KOPT-K1 (cell line): ENCODE measurements around the gene PRMT7.

Experiments used
- H3K27ac ChIP-seq: fragments of 200-600 bp; sonication (generic); 2 replicates; pipeline ENCODE4 v1.5.1; 2016; ENCODE audit warnings: antibody characterized with exemption, mild to moderate bottlenecking, low read depth, low read length; ENCODE audit not compliant: poor library complexity, severe bottlenecking
- H3K36me3 ChIP-seq: fragments of 200-600 bp; sonication (generic); 2 replicates; pipeline ENCODE4 v1.5.1; 2017; ENCODE audit warnings: antibody characterized with exemption, mild to moderate bottlenecking, low read length, moderate library complexity; ENCODE audit not compliant: insufficient read depth
- H3K9me3 ChIP-seq: fragments of 200-600 bp; sonication (generic); 2 replicates; pipeline ENCODE4 v1.5.1; 2017; ENCODE audit warnings: antibody characterized with exemption, low read length, mild to moderate bottlenecking; ENCODE audit not compliant: insufficient read depth, poor library complexity, severe bottlenecking

The PRMT7 gene

DNA sequence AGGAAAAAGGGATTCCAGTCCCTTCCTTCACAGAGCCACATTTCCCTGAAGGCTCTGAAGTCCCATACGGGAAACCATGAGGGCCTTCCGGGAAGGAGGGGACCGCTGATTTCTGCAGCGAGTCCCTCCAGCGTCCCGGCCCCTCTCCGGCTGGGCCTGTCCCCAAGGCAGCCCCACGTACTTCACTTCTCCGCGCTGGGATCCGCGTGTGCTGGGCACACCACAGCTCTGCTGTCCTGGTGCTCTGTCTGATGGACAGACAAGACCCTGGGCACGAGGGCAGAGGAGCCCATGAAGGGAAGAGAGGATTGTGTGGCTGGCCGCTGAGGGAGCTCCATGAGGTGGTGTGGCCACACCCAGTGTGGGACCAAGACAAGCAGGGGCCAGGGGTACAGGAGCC is 57.1 kb downstream of the PRMT7 start:
- no peak overlapping the region for H3K27ac ChIP-seq
- H3K36me3 ChIP-seq, result no peaks in the 10 kb centered on the region
- no peaks in the 10 kb centered on the region for H3K9me3 ChIP-seq

DNA sequence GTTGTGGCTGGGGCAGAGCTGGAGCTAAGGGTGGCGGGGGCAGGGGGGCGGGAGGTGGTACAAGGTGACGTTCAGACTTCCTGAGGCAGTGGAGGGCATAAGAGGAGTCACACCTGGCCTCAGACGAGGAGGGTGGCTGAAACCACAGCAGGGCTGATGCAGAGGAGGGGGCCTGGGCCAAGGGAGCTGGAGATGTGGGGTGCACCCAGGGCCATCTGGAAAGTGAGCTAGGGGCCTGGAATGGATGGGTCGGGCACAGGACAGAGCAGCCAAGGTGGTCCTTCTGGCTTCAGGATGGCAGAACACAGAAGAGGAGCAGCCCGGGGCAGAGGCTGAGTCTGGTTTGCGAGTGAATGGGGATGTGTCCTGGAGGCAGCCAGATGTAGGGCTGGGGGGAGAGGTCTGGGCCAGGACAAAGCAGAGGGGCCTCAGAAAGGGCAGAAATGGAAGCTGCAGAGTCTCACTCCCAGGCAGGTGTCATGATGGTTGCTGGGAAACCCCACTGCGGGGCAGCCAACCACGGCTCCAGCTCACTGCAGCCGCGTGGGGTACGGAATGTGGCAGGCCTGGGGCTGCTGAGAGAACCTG is 57.6 kb downstream of the PRMT7 start:
- Histone ChIP-seq H3K9me3 (no peaks in the 10 kb centered on the region), H3K36me3 (no peaks in the 10 kb centered on the region), H3K27ac (no peak overlapping the region)

DNA sequence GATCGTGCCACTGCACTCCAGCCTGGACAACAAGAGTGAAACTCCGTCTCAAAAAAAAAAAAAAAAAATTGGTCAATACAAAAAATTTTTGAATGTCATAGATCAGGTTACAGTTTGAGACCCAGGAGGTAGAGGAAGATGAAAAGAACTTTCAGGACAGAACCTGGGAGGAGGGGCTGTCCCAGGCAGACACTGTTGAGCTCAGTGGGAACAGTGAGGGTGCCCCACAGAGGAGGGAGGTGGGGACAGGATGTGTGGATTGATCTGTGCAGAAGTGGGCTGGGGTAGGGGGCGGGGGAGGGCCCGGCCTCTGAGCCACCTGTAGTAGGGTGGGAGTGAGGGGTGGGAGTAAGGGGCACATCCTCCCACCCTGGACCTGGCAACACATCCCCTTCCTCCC is 58.3 kb downstream of the PRMT7 start:
- H3K9me3 ChIP-seq, result no peaks in the 10 kb centered on the region
- no peaks in the 10 kb centered on the region for H3K36me3 ChIP-seq
- H3K27ac ChIP-seq, result no peak overlapping the region

DNA sequence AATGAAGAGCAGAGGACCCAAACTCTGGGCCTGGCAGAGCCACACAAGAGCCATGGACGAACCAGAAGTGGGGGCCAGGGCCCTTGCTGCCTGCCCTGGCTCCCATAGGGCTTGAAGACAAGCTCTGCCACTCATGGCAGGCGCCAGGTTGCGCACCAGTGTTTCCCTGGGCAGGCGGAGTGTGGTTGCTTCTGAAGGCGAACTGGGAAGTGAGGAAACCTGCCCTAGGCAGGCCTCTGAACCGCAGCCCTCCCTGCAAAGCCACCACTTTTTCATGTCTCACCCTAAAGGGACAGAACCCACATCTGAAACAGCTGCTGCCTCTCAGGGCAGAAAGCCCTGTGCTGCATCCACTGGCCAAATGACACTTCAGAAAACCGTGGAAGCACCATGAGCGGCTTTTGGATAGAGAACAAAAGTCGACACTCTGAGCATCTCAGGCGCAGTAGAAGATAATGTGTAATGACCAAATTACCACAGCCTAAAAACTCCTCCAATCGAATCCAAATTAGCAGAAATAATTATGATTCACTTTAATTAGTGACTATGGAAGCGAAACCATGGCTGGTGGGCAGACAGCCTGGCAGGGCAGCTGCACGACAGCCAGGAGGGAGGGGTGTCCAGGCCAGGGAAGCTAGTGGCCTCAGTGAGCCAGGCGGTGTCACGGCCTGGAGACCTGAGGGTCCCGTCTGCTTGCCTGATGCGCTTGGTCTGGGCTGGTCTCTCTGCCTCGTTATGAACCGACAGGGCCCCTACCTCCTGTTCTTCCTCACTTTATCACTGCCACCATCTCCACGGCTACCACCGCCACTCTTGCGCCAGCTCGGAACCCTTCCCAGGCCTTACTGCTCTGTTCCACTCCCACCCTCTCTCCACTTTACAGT is 59.1 kb downstream of the PRMT7 start:
- Histone ChIP-seq H3K9me3 (no peaks in the 10 kb centered on the region), H3K36me3 (no peaks in the 10 kb centered on the region), H3K27ac (no peak overlapping the region)

DNA sequence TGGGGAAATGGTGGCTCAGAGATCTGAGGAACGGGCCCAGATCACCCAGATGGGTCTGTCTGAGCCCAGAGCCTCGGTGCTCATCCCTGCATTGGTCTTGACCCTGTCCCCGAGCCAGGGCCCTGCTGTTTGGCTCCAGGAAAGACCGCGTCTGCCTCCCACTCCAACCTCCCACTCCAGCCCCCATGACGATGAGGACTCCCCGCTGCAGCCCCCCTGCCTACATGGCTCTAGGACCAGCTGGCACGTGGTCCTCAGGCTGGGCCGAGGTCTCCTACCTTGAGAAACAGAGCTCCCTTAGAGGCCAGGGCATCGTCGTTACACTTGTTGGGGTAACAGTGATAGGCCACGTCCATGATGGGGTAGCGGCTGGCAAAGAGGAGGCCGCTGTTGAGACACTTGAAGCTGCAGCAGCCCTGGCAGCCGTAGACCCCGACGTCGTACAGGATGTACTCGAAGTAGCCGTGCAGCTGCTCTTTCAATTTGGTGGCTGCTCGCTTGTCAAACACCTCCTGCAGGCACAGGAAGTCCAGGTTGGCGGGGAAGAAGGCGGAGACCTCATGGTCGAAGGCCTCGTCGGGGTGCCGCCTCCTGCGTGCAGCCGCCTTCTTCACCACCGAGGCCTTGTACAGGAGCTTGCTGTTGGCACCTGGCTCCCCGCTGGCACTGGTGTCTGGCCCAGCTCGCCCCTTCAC is 59.9 kb downstream of the PRMT7 start:
- Histone ChIP-seq H3K9me3 (no peaks in the 10 kb centered on the region), H3K27ac (no peak overlapping the region), H3K36me3 (no peaks in the 10 kb centered on the region)

DNA sequence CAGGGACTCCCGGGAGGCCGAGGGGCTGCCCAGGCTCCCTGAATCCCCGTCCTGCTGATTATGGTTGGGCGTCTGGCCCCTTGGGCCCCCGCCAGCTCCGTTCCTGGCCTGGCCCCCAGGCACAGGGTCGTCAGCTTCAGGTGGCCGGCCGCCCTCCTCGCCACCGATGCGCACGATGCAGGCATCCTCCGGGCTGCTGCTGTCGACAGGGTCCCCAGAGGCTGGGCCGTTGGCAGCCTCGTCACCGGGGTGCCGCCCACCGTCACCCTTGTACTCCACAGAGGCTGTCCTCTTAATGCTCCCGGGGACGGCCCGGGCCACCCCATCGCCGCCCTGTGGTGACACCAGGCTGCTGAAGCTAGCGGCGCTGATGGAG is 60.4 kb downstream of the PRMT7 start:
- no peaks in the 10 kb centered on the region for H3K36me3 ChIP-seq
- H3K9me3 ChIP-seq, result no peaks in the 10 kb centered on the region
- no peak overlapping the region for H3K27ac ChIP-seq

DNA sequence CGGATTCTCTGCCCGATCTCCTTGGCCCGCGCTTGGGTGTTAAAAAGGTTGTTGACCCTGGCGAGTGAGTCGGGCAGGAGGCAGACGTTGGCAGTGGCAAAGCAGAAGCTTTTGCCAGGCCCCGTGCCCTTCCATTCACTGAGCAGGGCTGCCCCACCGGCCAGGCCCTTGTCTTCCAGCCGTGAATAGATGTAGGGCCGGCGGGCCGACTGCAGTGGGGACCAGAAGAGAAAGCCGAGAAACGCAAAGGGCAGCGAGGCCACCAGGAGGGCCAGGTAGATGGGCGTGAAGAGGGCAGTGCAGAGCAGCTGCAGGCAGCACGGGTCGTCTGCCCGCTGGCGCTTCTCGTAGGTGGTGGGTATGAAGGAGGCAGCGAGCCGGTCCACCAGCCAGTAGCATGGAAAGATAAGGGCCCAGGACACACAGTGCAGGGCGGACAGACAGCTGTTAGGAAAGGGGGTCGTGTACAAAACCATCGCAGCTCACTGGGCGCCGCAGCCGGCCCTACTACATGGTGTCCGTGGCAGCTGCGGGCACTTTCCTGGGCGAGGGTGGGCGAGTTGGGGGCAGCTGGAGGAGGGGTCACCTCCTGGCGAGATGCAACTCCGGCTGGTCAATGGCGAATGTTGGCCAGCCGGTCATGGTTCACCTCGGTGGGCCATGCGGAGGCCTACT is 61.0 kb downstream of the PRMT7 start:
- H3K36me3 ChIP-seq, result no peaks in the 10 kb centered on the region
- no peak overlapping the region for H3K27ac ChIP-seq
- no peaks in the 10 kb centered on the region for H3K9me3 ChIP-seq

DNA sequence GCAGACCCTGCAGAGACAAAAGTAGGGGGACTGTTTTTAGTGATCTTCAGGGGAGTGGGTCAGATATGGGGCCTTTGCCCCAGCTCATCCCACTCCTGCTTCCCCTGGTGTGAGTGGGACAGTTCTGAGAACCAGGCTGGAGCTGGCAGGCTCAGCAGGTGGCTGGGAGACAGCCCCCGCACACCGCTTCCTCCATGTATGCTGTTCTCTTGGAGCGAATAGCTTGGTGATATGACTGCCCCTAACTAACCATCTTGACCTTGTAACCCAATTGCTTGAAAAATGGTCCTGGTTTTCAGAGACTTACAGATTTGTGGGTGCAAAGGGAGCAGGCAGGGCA is 61.5 kb downstream of the PRMT7 start:
- Histone ChIP-seq H3K36me3 (no peaks in the 10 kb centered on the region), H3K27ac (no peak overlapping the region), H3K9me3 (no peaks in the 10 kb centered on the region)

DNA sequence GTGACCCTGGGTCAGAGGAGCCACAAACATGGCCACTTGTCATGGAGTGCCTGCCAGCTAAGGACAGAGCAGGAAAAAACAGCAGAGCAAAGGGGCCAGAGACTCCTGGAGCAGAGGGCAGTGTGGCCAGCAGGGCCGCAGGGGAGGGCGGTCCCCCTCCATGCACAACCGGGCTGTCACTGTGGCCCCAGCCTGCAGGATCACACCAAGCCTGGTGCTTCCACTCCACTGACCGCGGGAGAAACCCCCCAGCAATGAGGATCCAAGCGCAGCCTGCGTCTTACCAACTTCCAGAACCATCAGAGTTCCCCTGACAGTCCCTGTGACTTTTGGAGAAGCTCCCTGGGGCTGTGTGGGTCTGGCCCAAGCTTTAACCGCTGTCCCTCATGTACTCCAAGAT is 62.0 kb downstream of the PRMT7 start:
- Histone ChIP-seq H3K27ac (no peak overlapping the region), H3K9me3 (no peaks in the 10 kb centered on the region), H3K36me3 (no peaks in the 10 kb centered on the region)

DNA sequence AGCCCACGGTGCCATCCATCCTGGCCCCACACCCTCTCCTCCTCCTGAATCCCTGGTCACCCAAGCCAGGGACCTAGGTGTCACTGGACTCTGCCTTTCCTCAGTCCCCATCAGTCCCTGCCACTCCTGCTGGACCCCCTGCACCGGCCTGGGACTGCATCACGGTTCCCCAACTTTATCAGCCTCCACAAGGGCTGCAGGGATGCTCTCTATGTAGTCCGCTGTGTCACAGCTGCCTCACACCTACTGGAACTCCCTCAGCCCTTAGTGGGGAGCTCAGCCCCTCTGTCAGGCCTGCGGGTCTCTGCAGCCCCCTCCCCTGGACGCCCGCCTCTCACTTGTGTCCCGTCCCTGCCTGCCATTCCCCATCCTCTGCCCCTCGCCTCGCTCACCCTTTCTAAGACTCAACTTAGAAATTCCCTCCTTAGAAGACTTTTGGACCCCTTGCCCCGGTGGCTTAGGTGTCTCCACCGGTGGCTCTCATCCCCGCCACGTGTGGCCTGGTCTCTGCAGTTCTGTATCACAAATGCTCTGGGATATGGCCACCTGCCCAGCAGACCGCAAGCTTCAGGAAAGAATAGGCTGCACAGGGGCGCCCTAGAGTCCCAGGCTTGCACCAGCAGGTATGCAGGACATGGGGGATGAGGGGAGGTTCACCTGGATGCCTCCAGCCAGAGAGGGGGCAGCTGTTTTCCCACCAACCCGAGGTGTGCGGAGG is 62.9 kb downstream of the PRMT7 start:
- Histone ChIP-seq H3K36me3 (no peaks in the 10 kb centered on the region), H3K27ac (no peak overlapping the region), H3K9me3 (no peaks in the 10 kb centered on the region)

DNA sequence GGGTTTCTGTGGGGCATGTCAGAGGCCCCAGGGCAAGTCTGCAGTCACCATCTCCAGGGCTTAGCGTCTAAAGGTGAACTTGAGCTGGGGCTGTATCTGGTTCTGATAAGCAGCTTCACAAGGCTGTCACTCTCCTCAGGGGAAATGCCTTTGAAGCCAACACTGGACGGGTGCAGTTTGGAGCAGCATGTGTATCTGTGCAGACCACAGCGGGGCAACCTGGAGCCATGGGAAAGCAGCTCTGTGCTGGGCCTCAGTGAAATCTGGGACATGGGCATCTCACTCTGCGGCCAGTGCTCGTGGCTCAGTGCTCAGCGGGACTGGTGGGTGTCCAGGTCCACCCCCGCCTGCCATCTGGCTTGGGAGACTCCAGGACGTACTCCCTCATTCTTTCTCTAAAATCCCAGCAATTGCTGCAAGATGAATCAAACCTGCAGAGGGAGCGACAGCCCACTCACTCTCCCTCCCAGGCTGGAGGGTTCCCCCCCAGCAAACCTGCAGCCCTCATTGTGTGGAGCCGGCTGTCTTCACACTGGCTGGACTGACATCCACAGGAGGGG is 63.5 kb downstream of the PRMT7 start:
- Histone ChIP-seq H3K36me3 (no peaks in the 10 kb centered on the region), H3K9me3 (no peaks in the 10 kb centered on the region), H3K27ac (no peak overlapping the region)

DNA sequence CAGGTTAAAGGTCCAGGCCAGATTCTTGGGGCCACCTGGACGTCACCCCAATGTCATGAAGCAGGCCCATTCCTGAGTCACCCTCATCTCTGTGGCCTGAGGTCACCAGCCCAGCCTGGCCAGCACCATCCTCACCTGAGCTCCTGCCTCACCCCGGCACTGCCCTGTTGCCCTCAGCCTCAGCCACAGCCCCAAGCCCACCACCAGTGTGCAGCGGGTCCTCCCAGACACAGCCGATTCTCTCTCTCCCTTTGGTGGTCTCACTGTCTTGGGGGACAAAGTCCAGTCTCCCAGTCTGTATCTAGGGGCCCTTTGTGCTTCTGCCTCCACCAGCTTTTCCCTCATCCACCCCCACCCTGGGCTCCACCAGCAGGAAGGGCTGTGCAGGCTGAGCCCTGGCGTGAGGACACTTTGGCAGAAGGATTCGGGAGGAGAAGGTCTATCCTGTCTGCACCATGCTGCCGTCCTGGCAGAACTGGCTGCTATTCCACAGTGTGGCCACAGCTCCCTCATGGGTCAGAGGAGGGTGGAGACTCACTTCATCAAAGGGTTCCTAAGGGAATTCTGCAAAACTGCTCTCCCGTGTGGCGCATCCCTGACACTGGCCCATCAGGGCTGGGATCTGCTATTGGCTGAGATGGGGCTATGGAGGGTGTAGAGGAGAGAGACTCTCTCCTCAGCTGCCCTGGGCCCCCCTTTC is 64.3 kb downstream of the PRMT7 start:
- H3K27ac ChIP-seq, result no peak overlapping the region
- no peaks in the 10 kb centered on the region for H3K9me3 ChIP-seq
- H3K36me3 ChIP-seq, result no peaks in the 10 kb centered on the region

DNA sequence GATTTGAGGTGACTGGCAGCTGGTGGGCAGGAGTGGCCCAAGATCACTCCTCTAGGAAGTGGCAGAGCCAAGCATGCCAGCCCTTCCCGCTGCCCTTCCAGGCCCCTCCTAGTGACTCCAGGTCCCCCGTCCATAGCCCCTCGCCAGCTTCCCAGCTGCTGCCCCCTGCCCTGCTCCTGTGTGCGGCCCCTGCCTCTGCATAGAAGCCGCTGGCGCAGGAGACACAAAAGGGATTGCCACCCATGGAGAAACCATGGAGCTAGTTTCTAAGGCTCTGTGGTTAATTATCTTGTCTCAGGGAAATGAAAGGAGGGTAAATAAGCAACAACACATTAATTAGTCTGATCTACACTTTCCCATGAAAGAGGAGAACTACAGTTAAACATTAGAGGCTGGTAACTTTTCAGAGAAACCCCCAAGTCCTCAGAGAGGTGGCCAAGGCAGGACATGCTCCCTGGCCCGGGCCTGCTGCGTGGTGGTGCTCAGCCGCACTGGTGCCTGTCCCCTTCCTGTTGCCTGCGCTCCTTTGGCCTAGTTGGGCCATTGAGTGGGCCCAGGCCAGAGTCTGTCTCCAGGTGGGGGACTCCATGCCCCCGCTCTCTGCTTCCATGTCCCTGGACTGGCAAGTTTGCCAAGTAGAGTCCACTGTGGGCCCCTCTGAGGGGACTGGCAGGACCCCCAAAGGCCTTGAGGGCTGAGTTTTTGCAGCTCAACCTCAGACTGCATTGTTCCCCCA is 65.2 kb downstream of the PRMT7 start:
- Histone ChIP-seq H3K9me3 (no peaks in the 10 kb centered on the region), H3K36me3 (no peaks in the 10 kb centered on the region), H3K27ac (no peak overlapping the region)
